HUDEP-2 (cell line): ENCODE data around the gene MMP7.

ENCODE experiments used
- DNase-seq, 76 experiments: peaks; one replicate each; lab custom pipeline; 2025; ENCODE audit not compliant: unreplicated experiment in 76 of 76; lab: John Stamatoyannopoulos, UW

Gene MMP7, protein sequence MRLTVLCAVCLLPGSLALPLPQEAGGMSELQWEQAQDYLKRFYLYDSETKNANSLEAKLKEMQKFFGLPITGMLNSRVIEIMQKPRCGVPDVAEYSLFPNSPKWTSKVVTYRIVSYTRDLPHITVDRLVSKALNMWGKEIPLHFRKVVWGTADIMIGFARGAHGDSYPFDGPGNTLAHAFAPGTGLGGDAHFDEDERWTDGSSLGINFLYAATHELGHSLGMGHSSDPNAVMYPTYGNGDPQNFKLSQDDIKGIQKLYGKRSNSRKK

GRCh38 chr11:102530558-102530957 lies at the start of gene MMP7:
MMP7 (minus strand) TSS chr11:102530747; CDS start chr11:102530700, 47 bp downstream.
- DNase-seq: no peak

GRCh38 chr11:102577723-102578122 lies 47.2 kb upstream of the MMP7 start:
- no peak for DNase-seq

- no peak for DNase-seq
Measured at GRCh38 chr11:102577182-102577581, 46.6 kb upstream of the MMP7 start.

- DNase-seq: no peak
Measured at GRCh38 chr11:102576350-102576749, 45.8 kb upstream of the MMP7 start.

DNA sequence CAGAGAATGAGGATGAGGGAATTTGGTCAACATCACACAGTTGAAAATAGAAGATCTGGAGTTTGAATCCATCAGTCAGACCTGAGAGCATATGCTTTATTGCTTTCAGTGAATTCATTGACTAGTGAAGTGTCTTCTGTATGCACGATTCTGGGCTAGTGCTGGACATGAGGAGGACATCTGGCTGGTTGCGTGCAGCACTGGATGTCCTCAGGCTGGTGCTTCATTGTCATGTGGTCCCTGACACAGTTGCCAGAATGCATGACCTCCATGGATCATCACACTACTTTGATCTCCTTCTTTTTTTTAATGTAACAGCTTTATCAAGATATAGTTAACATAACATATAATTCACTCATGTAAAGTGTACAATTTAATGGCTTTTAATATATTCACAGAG lies 44.5 kb upstream of the MMP7 start:
- no peak for DNase-seq

- no peak for DNase-seq
Measured at GRCh38 chr11:102573851-102574250, 43.3 kb upstream of the MMP7 start.

DNA sequence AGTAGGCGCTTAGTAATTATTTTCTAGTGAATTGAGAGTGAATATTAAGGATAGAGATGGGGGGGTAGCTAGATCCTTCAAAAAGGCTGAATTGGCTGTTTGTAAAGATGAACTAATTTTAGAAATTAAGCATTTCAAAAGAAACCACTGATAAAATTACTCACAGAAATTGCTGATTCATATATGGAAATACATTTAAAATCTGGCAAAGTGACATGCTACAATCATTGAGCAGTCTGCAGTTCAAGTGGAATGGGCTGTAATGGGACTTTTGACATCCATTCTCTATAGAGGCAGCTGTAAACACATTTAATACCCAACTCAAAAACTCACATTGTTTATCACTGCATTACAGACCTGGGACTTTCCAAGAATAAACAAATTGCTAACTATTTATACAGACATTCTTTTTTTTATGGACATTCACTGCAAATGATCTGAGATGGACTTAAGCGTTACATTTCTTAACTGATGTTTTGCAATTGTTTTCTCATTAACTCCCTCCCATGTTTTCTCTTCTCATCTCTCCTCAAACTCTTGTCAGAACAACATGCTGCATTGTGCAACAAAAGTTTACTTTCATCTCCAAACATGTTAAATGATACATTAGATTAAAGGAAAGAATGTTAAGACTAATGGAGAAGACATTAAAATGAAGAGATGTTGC lies 42.1 kb upstream of the MMP7 start:
- no peak for DNase-seq

- DNase-seq: no peak
Measured at GRCh38 chr11:102568851-102569250, 38.3 kb upstream of the MMP7 start.

- no peak for DNase-seq
Measured at GRCh38 chr11:102566112-102566511, 35.6 kb upstream of the MMP7 start.

- no peak for DNase-seq
Measured at GRCh38 chr11:102564110-102564509, 33.6 kb upstream of the MMP7 start.

- no peak for DNase-seq
Measured at GRCh38 chr11:102561636-102562035, 31.1 kb upstream of the MMP7 start.

- no peak for DNase-seq
Measured at GRCh38 chr11:102560555-102561011, 30.0 kb upstream of the MMP7 start.

- DNase-seq: no peak
Measured at GRCh38 chr11:102559839-102560238, 29.3 kb upstream of the MMP7 start.

DNA sequence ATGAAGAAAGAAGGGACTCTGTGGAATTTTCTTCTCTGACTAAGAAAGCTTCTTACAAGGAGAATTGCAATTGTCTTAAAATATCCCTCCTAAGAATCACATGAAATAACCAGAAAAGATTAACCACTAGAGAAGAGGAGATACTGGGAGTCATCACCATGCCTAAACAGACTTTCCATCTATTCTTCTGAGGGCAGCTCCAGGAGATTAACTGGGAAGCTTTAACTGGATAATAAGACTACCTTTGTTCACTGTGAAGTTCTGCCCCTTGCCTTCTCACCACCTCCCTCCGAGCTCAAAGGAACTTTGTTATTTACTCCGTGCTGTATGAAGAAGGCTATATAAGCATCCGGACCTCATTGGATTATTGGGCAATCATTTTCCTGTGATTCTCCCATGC lies 24.5 kb upstream of the MMP7 start:
- no peak for DNase-seq

DNA sequence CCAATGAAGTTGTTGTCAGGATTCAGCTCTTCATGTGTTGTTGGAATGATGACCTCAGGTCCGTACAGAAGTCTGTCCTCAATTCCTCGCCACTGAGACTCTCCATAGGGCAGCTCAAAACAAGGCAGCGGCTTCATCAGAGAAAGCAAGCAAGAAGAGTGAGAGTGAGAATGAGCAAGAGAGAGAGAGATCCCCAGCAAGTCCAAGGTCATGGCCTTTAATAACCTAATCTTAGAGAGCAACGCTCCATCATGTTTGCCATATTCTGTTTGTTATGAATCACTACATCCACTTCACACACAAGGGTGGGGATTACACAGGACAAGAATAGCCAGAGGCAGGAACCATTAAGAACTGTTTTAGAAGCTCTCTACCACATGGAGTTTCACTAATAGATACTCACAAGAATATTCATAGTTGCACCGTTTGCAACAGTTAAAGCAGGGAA lies 23.3 kb upstream of the MMP7 start:
- no peak for DNase-seq

- peak in 1 of 76 experiments; percentile 0 for DNase-seq
Measured at GRCh38 chr11:102552447-102553194, 22.1 kb upstream of the MMP7 start.

- DNase-seq: no peak
Measured at GRCh38 chr11:102552020-102552419, 21.5 kb upstream of the MMP7 start.

- DNase-seq: no peak
Measured at GRCh38 chr11:102551169-102551781, 20.7 kb upstream of the MMP7 start.

- no peak for DNase-seq
Measured at GRCh38 chr11:102546923-102547471, 16.4 kb upstream of the MMP7 start.

DNA sequence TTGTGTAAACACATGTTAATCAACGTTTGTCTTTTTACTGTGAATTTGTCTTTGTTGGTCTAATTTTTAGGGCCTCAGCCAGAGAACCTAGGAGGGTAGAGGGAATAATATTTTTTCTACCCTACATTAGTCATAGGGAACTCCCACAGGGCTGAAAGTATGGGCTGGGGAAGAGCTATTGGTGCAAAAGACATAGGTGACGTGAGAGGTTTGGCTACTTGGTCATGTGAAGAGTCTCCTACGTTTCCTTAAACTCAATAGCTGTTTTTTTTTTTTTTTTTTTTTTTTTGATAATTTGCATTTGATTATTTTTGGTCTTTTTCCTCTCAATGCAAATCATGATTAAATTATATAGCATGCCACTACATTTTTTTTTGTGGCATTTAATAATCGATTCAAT lies 15.9 kb upstream of the MMP7 start:
- no peak for DNase-seq

DNA sequence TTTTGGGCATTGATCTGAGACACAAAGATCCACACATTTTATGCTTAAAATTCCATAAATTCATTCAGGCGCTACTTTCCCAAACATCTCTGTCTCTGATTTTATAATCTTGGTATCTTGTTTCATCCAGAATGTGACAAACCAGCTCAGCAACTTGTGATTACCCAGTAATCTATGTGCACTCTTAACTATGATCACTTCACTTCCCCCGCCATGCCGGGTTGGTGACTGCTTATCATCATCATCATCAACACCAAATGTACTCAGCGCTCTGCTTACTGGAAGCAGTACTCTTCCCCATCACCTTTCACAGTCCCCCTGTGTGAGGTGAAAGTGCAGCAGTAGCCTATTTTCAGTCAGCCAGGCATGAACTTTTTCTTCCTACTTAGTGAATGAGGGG lies 15.2 kb upstream of the MMP7 start:
- no peak for DNase-seq
